ENCODE data around the gene ELAVL2.

The ELAVL2 gene

DNA sequence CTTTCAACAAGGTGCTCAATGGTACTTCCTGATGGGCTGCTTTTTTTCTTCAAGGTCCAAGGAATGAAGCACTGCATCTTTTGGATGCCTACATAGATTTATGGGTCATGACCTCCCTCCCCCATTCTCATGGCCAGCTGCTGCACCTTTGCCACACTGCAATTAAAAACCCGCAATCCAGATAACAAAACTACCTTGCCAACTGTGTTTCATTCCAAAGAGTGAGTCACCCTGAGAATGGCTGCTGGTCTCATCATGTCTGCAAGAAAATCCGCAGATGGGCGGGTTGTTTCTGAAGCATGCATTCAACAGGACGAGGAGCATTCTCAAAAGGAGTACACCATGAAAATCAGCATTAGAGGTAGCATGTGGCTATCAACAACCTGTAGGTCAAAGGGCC is 139.8 kb downstream of the ELAVL2 start:
- Histone ChIP-seq H3K18ac (ENCODE audit: low read depth in 1 of 2, low read length in 2 of 2) (no peak overlapping the region), H2AFZ (ENCODE audit: low read depth, low read length) (no peak overlapping the region), H3K4me1 (ENCODE audit: control insufficient read depth, insufficient read depth, low read depth, low read length) (peaks cover 8% of the 10 kb centered on the region), H3K27ac (ENCODE audit: low read length, poor library complexity, severe bottlenecking) (no peak overlapping the region), H3K9me3 (ENCODE audit: control insufficient read depth, low read length) (no peaks in the 10 kb centered on the region), H3K4ac (ENCODE audit: low read depth in 1 of 2, low read length in 2 of 2) (no peak overlapping the region), H3K27me3 (ENCODE audit: control insufficient read depth in 1 of 2, insufficient read depth in 1 of 2, low read length in 2 of 2) (no peaks in the 10 kb centered on the region), H2BK5ac (ENCODE audit: low read depth, low read length, poor library complexity, severe bottlenecking) (no peak overlapping the region), H2AK5ac (ENCODE audit: low read length, severe bottlenecking) (no peak overlapping the region), H3K23ac (ENCODE audit: low read length in 2 of 2) (no peak overlapping the region), H3K36me3 (ENCODE audit: control insufficient read depth in 1 of 2, insufficient read depth in 2 of 2, low read depth in 1 of 2, low read length in 2 of 2) (no peaks in the 10 kb centered on the region), H2BK12ac (ENCODE audit: low read length in 2 of 2) (no peak overlapping the region), H4K91ac (ENCODE audit: low read length) (no peak overlapping the region), H3K79me1 (replicated peaks; ENCODE audit: low read length, poor library complexity, severe bottlenecking) (no peaks in the 10 kb centered on the region), H4K8ac (ENCODE audit: low read length) (no peak overlapping the region), H2BK120ac (ENCODE audit: low read depth, low read length) (no peak overlapping the region), H3K14ac (ENCODE audit: low read length in 2 of 2) (no peak overlapping the region), H2BK15ac (ENCODE audit: low read depth, poor library complexity, severe bottlenecking) (no peak overlapping the region), H3K4me2 (ENCODE audit: low read length, poor library complexity, severe bottlenecking) (no peak overlapping the region), H3K9ac (ENCODE audit: low read length) (no peak overlapping the region), H3K4me3 (ENCODE audit: insufficient read depth in 1 of 2, low read depth in 1 of 2, low read length in 2 of 2) (no peak overlapping the region)
- 20% methylated on average over 4 of the region's 4 CpGs for WGBS
- peak; percentile 32 for DNase-seq

DNA sequence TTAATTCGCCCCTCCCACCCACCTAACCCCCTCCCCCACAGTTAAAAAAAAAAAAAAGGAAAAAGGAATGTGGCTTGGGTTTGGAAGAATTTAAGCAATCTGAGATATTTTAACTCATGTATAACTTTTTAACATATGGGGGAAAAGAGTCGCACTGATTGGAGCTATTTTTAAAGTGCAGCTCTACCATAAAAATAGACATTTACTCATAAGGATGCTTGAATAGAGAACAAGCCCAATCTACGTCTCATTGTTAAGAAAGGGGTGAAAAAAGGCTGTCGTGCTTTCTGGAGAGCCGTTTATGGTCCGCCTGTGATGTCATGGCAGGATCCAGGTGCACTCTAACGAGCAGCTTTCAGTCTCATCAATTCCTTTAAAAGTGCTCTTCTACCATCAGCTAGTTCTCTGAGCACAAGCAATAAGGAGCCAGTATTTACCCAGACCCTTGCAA is 142.4 kb downstream of the ELAVL2 start:
- 11% methylated on average over 6 of the region's 7 CpGs for WGBS
- H3K4ac ChIP-seq (ENCODE audit: low read depth in 1 of 2, low read length in 2 of 2), result no peak overlapping the region
- H2BK15ac ChIP-seq (ENCODE audit: low read depth, poor library complexity, severe bottlenecking), result no peak overlapping the region
- no peak overlapping the region for H3K23ac ChIP-seq (ENCODE audit: low read length in 2 of 2)
- no peak overlapping the region for H3K4me3 ChIP-seq (ENCODE audit: insufficient read depth in 1 of 2, low read depth in 1 of 2, low read length in 2 of 2)
- peaks cover 8% of the 10 kb centered on the region for H3K4me1 ChIP-seq (ENCODE audit: control insufficient read depth, insufficient read depth, low read depth, low read length)
- H3K18ac ChIP-seq (ENCODE audit: low read depth in 1 of 2, low read length in 2 of 2), result peak overlapping the region in 1 of 2 experiments; percentile 3
- no peak overlapping the region for H2AK5ac ChIP-seq (ENCODE audit: low read length, severe bottlenecking)
- no peak overlapping the region for H2BK120ac ChIP-seq (ENCODE audit: low read depth, low read length)
- H4K8ac ChIP-seq (ENCODE audit: low read length), result peak overlapping the region; percentile 29
- DNase-seq, result peak; percentile 34
- no peaks in the 10 kb centered on the region for H3K27me3 ChIP-seq (ENCODE audit: control insufficient read depth in 1 of 2, insufficient read depth in 1 of 2, low read length in 2 of 2)
- H2AFZ ChIP-seq (ENCODE audit: low read depth, low read length), result no peak overlapping the region
- H3K79me1 ChIP-seq (replicated peaks; ENCODE audit: low read length, poor library complexity, severe bottlenecking), result no peaks in the 10 kb centered on the region
- no peak overlapping the region for H3K14ac ChIP-seq (ENCODE audit: low read length in 2 of 2)
- H2BK5ac ChIP-seq (ENCODE audit: low read depth, low read length, poor library complexity, severe bottlenecking), result no peak overlapping the region
- no peak overlapping the region for H3K4me2 ChIP-seq (ENCODE audit: low read length, poor library complexity, severe bottlenecking)
- no peak overlapping the region for H2BK12ac ChIP-seq (ENCODE audit: low read length in 2 of 2)
- no peaks in the 10 kb centered on the region for H3K9me3 ChIP-seq (ENCODE audit: control insufficient read depth, low read length)
- no peak overlapping the region for H3K27ac ChIP-seq (ENCODE audit: low read length, poor library complexity, severe bottlenecking)
- no peaks in the 10 kb centered on the region for H3K36me3 ChIP-seq (ENCODE audit: control insufficient read depth in 1 of 2, insufficient read depth in 2 of 2, low read depth in 1 of 2, low read length in 2 of 2)
- no peak overlapping the region for H4K91ac ChIP-seq (ENCODE audit: low read length)
- no peak overlapping the region for H3K9ac ChIP-seq (ENCODE audit: low read length)

GRCh38 chr9:23682891-23683431 is 143.1 kb downstream of the ELAVL2 start:
- H2AK5ac ChIP-seq (ENCODE audit: low read length, severe bottlenecking), result no peak overlapping the region
- no peak overlapping the region for H3K23ac ChIP-seq (ENCODE audit: low read length in 2 of 2)
- no peak overlapping the region for H2BK120ac ChIP-seq (ENCODE audit: low read depth, low read length)
- DNase-seq, result peak; percentile 67
- peaks cover 8% of the 10 kb centered on the region for H3K4me1 ChIP-seq (ENCODE audit: control insufficient read depth, insufficient read depth, low read depth, low read length)
- H3K9ac ChIP-seq (ENCODE audit: low read length), result no peak overlapping the region
- H2BK5ac ChIP-seq (ENCODE audit: low read depth, low read length, poor library complexity, severe bottlenecking), result no peak overlapping the region
- H3K14ac ChIP-seq (ENCODE audit: low read length in 2 of 2), result no peak overlapping the region
- 41% methylated on average over 3 of the region's 3 CpGs for WGBS
- no peak overlapping the region for H2BK12ac ChIP-seq (ENCODE audit: low read length in 2 of 2)
- H4K8ac ChIP-seq (ENCODE audit: low read length), result no peak overlapping the region
- peak overlapping the region in 1 of 2 experiments; percentile 20 for H3K4ac ChIP-seq (ENCODE audit: low read depth in 1 of 2, low read length in 2 of 2)
- H3K36me3 ChIP-seq (ENCODE audit: control insufficient read depth in 1 of 2, insufficient read depth in 2 of 2, low read depth in 1 of 2, low read length in 2 of 2), result no peaks in the 10 kb centered on the region
- no peak overlapping the region for H4K91ac ChIP-seq (ENCODE audit: low read length)
- no peaks in the 10 kb centered on the region for H3K9me3 ChIP-seq (ENCODE audit: control insufficient read depth, low read length)
- H3K27ac ChIP-seq (ENCODE audit: low read length, poor library complexity, severe bottlenecking), result no peak overlapping the region
- no peak overlapping the region for H3K4me3 ChIP-seq (ENCODE audit: insufficient read depth in 1 of 2, low read depth in 1 of 2, low read length in 2 of 2)
- H3K18ac ChIP-seq (ENCODE audit: low read depth in 1 of 2, low read length in 2 of 2), result no peak overlapping the region
- H3K79me1 ChIP-seq (replicated peaks; ENCODE audit: low read length, poor library complexity, severe bottlenecking), result no peaks in the 10 kb centered on the region
- no peak overlapping the region for H2BK15ac ChIP-seq (ENCODE audit: low read depth, poor library complexity, severe bottlenecking)
- no peaks in the 10 kb centered on the region for H3K27me3 ChIP-seq (ENCODE audit: control insufficient read depth in 1 of 2, insufficient read depth in 1 of 2, low read length in 2 of 2)
- H3K4me2 ChIP-seq (ENCODE audit: low read length, poor library complexity, severe bottlenecking), result no peak overlapping the region
- H2AFZ ChIP-seq (ENCODE audit: low read depth, low read length), result no peak overlapping the region

DNA sequence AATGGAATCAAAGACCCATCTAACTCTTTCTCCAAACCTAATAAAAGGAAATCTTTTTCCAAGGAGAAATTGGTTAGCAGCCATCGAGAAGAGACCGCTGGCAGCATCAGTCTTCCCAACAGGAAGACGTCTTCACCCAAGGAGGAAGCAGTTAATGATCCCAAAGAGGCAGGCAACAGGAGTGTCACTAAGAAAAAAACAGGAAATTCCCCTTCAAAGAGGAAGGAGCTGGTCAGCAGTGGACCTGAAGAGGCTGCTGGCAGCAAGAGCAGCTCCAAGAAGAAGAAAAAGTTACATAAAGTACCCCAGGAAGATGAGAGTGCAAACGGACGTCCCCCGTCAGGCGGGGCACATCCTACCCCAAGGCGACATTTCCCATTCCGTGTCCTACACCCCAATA is 143.7 kb downstream of the ELAVL2 start:
- H2BK120ac ChIP-seq (ENCODE audit: low read depth, low read length), result no peak overlapping the region
- H3K36me3 ChIP-seq (ENCODE audit: control insufficient read depth in 1 of 2, insufficient read depth in 2 of 2, low read depth in 1 of 2, low read length in 2 of 2), result no peaks in the 10 kb centered on the region
- H2AFZ ChIP-seq (ENCODE audit: low read depth, low read length), result no peak overlapping the region
- H3K18ac ChIP-seq (ENCODE audit: low read depth in 1 of 2, low read length in 2 of 2), result peak overlapping the region in 1 of 2 experiments; percentile 34
- WGBS, result 57% methylated on average over 3 of the region's 9 CpGs
- DNase-seq, result no peak
- H3K9ac ChIP-seq (ENCODE audit: low read length), result no peak overlapping the region
- H2BK12ac ChIP-seq (ENCODE audit: low read length in 2 of 2), result no peak overlapping the region
- no peaks in the 10 kb centered on the region for H3K9me3 ChIP-seq (ENCODE audit: control insufficient read depth, low read length)
- peaks cover 8% of the 10 kb centered on the region for H3K4me1 ChIP-seq (ENCODE audit: control insufficient read depth, insufficient read depth, low read depth, low read length)
- H4K91ac ChIP-seq (ENCODE audit: low read length), result no peak overlapping the region
- H4K8ac ChIP-seq (ENCODE audit: low read length), result no peak overlapping the region
- no peaks in the 10 kb centered on the region for H3K27me3 ChIP-seq (ENCODE audit: control insufficient read depth in 1 of 2, insufficient read depth in 1 of 2, low read length in 2 of 2)
- H3K4me3 ChIP-seq (ENCODE audit: insufficient read depth in 1 of 2, low read depth in 1 of 2, low read length in 2 of 2), result no peak overlapping the region
- H2AK5ac ChIP-seq (ENCODE audit: low read length, severe bottlenecking), result no peak overlapping the region
- no peak overlapping the region for H2BK5ac ChIP-seq (ENCODE audit: low read depth, low read length, poor library complexity, severe bottlenecking)
- no peak overlapping the region for H3K27ac ChIP-seq (ENCODE audit: low read length, poor library complexity, severe bottlenecking)
- H3K23ac ChIP-seq (ENCODE audit: low read length in 2 of 2), result no peak overlapping the region
- no peak overlapping the region for H3K14ac ChIP-seq (ENCODE audit: low read length in 2 of 2)
- no peak overlapping the region for H2BK15ac ChIP-seq (ENCODE audit: low read depth, poor library complexity, severe bottlenecking)
- H3K4me2 ChIP-seq (ENCODE audit: low read length, poor library complexity, severe bottlenecking), result no peak overlapping the region
- no peaks in the 10 kb centered on the region for H3K79me1 ChIP-seq (replicated peaks; ENCODE audit: low read length, poor library complexity, severe bottlenecking)
- no peak overlapping the region for H3K4ac ChIP-seq (ENCODE audit: low read depth in 1 of 2, low read length in 2 of 2)
